GM12891 (cell line): ENCODE data around the gene IFRD2.
A peak's percentile ranks its signal among the peaks of the same experiment; 100 is the strongest.
"Not testable (repeated sequence)": the region's sequence is repeated elsewhere in the genome, so short reads cannot be mapped to it uniquely, and the experiment has no call there.

Experiments
- DNase-seq: peaks from one replicate; pipeline ENCODE4 v3.0.0; 2011; ENCODE audit warnings: low spot score; ENCODE audit not compliant: insufficient read length
- FAIRE-seq: peaks from 2 replicates; lab custom pipeline; 2011; peaks lifted over from hg19 to GRCh38; lab: Jason Lieb, UNC
- PAX5 ChIP-seq: IDR thresholded peaks from 2 replicates; pipeline ENCODE4 v1.6.1; 2011; ENCODE audit warnings: low read length, moderate library complexity, mild to moderate bottlenecking; ENCODE audit not compliant: insufficient read depth, severe bottlenecking
- POLR2A ChIP-seq: IDR thresholded peaks from 2 replicates; pipeline ENCODE4 v1.6.1; 2011; ENCODE audit warnings: low read depth, low read length, control low read depth
- POLR2AphosphoS5 ChIP-seq: IDR thresholded peaks from 2 replicates; pipeline ENCODE4 v1.6.1; 2011; ENCODE audit warnings: low read depth, low read length, control low read depth
- POU2F2 ChIP-seq: IDR thresholded peaks from 2 replicates; pipeline ENCODE4 v1.6.1; 2011; ENCODE audit warnings: low read depth, mild to moderate bottlenecking, control low read depth, low read length, moderate library complexity
- SPI1 ChIP-seq: IDR thresholded peaks from 2 replicates; pipeline ENCODE4 v1.6.1; 2011; ENCODE audit warnings: low read depth, low read length, control low read depth
- TAF1 ChIP-seq: IDR thresholded peaks from 2 replicates; pipeline ENCODE4 v1.6.1; 2011; ENCODE audit warnings: low read depth, low read length, control low read depth

Gene IFRD2

DNA sequence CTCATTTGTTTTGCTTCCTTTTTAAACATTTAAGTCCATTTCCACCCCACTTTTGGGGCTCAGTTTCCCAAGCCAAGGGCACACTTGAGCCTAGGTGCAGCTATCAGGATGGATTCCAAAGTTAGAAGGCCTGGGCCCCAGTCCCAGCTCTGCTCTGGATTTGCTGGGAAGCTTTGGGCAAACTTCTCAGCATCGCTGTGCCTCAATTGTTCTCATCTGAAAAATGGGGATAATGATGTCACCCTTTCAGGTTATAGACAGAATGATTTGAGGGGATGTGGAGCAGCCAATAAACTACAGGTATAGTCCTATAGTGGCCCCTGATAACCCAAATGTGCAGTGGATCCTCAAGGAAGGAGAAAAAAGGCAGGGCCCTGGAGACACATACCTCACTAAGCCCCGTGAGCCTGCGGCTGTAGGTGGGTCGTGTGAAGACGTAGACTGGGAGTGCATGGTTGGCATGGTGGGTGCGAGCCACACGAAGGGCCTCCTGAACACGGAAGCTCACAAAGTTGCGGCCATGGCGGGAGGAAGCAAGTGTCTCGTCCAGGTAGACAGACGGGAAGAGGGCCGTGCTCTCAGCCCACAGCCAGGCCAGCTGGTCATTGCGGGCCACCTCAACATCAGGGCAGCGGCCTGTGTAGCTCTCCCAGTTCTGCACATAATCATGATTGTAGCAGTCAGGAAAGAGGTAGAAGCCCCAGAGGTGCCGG lies 27.1 kb upstream of the IFRD2 start:
- TF ChIP-seq TAF1 (no peak), POLR2A (no peak), PAX5 (no peak), POLR2AphosphoS5 (no peak), POU2F2 (no peak), SPI1 (no peak)
- no peak for DNase-seq
- no peak for FAIRE-seq

DNA sequence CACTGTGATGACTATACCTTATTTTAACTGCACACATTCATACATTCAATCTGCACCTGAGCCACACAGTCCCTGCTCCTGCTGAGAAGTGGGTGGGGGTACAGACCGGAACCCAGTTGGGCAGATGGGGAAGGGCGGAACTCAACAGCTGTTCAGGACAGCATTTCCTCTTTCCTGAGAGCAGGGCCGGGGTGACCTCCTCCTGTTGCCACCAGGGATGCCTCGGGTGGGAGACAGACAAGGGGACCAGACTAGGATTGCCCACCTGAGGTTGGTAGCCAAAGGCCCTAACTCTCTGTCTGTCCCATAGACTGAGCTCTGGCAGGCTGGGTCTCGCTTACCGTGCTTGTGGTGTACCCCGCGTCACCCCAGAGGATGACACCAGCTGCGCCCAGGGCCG lies 26.4 kb upstream of the IFRD2 start:
- FAIRE-seq (no peak), DNase-seq (no peak)
- TF ChIP-seq TAF1 (no peak), POLR2AphosphoS5 (no peak), SPI1 (no peak), POU2F2 (no peak), POLR2A (no peak), PAX5 (no peak)

DNA sequence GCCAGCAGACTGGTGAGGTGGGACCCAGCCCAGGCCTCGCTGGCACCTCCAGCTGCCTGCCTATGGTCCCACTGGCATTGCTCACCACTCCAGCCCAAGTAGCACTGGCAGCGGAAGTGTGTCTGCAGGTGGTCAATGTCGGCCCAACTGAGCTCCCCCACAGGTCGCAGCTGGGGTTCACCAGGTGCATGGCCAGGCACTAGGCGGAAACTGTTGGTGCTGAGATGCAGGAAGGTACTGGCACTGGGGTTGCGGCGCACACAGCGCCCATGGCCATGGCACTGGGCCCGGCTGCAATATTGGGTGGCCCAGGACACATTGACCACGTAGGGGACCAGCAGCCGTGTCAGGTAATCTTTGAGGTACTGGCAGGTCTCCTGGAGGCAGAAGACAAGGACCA lies 25.9 kb upstream of the IFRD2 start:
- FAIRE-seq (no peak), DNase-seq (no peak)

DNA sequence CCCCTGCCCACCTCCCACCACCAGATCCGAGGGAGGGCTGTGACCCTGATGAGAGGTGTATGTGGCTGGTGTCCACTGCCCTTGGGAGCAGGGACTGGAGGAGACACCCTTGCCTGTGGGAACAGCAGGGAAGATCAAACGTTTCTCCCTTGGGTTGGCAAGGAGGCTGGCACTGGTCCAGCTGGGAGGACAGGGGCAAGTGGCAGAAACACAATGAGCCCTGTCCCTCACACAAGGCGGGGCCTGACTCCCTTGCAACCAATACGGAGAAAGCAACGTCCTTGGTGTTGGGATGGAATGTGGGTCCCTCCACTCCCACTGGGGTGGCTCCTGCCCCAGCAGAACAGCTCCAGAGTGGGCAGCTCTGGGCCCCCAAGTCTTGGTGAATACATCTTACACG lies 25.1 kb upstream of the IFRD2 start:
- TF ChIP-seq TAF1 (no peak), POU2F2 (no peak), PAX5 (no peak), POLR2AphosphoS5 (no peak), POLR2A (no peak), SPI1 (no peak)
- no peak for FAIRE-seq
- no peak for DNase-seq

More for the DNA sequence above, 25.9 kb upstream of the IFRD2 start:
- no peak for TF ChIP-seq PAX5
- no peak for TF ChIP-seq POLR2AphosphoS5

DNA sequence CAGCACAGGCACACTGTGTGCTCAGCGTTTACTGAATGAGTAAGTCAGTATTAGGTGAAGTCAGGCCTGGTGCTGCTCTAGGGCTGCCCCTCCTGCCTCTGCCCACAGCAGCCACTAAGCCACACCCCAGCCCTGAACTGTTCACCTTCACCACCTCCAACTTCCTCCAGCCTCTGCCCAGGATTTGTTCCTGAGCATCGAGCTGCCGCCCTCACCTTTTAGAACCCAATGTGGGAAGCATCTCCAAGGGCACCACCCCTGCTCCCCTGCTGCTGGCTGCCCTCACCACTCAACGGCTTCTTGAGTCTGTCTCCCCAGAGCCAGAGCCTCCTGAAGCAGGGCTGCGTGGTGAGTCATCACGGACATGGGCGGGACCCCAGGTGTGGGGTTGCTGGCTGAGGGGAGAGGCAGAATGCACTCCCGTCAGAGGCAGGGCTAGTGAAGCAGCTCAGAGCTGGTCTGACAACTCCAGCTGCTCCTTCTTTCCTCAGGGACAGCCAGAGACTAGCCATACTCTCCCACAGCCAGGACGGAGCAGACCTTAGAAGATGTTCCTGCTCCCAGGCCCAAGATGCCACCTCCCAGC lies 24.5 kb upstream of the IFRD2 start:
- DNase-seq (no peak), FAIRE-seq (no peak)
- TF ChIP-seq PAX5: no peak
- TF ChIP-seq TAF1: no peak
- no peak for TF ChIP-seq POLR2A
- no peak for TF ChIP-seq POLR2AphosphoS5
- no peak for TF ChIP-seq POU2F2
- TF ChIP-seq SPI1: no peak

DNA sequence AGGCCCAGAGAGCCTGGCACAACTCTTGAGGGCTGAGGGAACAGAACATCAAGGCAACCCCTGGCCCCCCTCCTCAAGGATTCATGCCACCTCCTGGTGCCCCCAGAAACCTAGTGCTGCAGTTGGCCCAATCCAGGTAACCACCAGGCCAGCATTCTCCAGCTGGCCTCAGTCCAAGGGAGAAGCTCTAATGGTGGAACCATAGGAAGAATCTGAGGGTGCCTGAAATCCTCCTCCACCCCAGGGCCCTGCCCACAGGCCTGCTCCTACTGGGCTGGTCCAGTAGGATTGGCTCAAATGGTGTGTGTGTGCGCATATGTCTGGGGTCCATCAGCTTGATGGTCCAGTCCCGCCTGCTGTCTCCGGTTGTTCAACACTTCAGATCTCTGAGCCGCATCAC lies 22.6 kb upstream of the IFRD2 start:
- DNase-seq: no peak
- no peak for FAIRE-seq
- TF ChIP-seq SPI1 (no peak), POLR2A (no peak), POLR2AphosphoS5 (no peak), PAX5 (no peak), POU2F2 (no peak), TAF1 (no peak)

DNA sequence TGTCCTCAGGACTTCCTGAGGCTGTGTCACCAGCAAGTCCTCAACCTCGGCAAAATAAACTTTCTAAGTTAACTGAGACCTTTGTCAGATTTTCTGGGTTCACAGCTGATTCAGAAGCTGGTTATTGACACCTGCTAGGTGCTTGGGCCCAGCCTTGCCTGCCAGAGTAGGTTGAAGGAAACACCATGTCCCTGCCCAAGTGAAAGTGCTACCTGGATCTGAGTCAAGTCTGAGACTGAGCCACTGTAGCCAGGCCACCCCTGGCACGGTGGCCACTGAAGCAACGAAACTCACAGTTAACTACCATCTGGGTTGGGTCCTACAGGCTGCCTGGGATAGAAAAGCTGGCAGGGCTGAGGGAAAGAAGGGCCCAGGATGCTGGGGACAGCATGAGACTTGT lies 22.1 kb upstream of the IFRD2 start:
- DNase-seq (no peak), FAIRE-seq (no peak)
- no peak for TF ChIP-seq PAX5
- TF ChIP-seq SPI1: no peak
- TF ChIP-seq POU2F2: no peak
- TF ChIP-seq POLR2AphosphoS5: no peak
- no peak for TF ChIP-seq TAF1
- TF ChIP-seq POLR2A: no peak

DNA sequence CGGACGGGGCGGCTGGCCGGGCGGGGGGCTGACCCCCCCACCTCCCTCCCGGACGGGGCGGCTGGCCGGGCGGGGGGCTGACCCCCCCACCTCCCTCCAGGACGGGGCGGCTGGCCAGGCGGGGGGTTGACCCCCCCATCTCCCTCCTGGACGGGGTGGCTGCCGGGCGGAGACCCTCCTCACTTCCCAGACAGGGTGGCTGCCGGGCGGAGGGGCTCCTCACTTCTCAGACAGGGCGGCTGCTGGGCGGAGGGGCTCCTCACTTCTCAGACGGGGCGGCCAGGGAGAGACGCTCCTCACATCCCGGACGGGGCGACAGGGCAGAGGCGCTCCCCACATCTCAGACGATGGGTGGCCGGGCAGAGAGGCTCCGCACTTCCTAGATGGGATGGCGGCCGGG lies 19.8 kb upstream of the IFRD2 start:
- DNase-seq, FAIRE-seq: not testable (repeated sequence)

DNA sequence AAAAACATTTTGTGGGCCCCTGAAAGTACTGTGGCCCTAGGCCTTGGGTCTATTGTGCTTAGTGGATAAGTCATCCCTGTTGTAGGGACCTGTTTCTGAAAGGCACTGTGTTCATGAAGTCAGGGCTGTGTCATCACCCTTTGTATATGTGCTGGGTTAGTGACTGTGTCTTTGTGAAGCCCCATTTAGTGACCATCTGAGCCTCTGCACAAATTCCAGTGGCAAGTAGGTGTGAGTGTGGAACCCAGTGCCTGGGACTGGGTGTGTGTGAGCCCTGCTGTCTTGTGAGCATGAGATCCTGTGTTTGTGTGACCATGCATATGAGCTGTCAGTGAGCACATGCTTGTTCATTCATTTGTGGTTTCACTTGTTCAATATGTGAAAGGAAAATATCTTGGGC lies 12.4 kb upstream of the IFRD2 start:
- peak; percentile 28 for FAIRE-seq
- no peak for TF ChIP-seq POLR2A
- TF ChIP-seq POLR2AphosphoS5: no peak
- no peak for DNase-seq

DNA sequence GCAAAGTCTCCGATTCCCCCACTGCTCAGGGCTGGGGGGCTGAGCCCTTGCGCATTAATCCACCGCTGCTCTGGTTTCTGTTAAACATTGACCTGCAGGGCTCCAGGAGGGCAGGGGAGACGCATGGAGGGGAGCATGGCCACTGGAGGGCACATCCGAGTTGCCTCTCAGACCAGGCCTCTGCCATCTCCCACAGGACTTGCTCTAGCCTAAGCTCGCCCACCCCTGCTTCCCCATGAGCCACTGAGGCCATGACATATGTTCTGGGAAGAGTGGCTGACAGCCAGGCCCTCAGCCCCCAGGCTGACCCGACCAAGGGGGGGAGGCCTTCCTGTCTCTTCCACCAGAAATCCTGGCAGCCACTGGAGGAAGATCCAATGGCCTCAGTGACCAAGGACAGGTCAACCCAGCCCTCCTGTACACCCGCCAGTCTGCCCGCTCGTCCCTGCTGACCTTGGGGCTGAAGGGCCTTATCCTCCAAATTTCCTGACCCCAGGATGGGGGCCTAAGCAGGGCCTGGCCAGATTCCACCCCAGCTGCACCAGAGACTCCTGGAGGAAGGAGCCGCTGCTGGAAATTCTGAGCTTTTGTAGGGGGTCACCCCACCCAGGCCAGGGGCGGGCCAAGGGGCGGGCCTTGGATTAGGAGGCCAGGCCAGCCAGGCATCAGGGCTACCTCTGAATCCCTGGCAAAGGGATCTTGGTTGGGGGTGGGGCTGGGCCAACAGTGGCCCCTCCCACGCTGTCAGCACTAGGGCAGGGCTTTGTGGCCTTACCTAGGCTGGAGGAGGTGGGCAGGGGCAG lies 11.0 kb upstream of the IFRD2 start, which contains the start of gene HYAL1:
TSS of gene HYAL1 (minus strand) at position 562 of the 803 bp plus-strand sequence. CDS start 618 bp downstream, outside the sequence.
- no peak for TF ChIP-seq POU2F2
- TF ChIP-seq POLR2AphosphoS5: no peak
- TF ChIP-seq POLR2A: no peak
- TF ChIP-seq PAX5: no peak
- no peak for TF ChIP-seq SPI1
- no peak for TF ChIP-seq TAF1
- FAIRE-seq (no peak), DNase-seq (no peak)
